Erythroblast (primary cell): Measurements from ENCODE around the gene RAB33A.

Experiments
- GATA1 ChIP-seq: IDR thresholded peaks from 2 replicates; pipeline ENCODE4 v1.6.1; 2011; ENCODE audit warnings: low read depth, mild to moderate bottlenecking, control low read depth, low read length, moderate library complexity
- POLR2A ChIP-seq: IDR thresholded peaks from 2 replicates; pipeline ENCODE4 v1.6.1; 2011; ENCODE audit warnings: mild to moderate bottlenecking, low read length

GRCh38 chrX:130179170-130179569, 7.4 kb downstream of the RAB33A start:
- TF ChIP-seq POLR2A (no peak), GATA1 (no peak)
